HEK293T (cell line): Measurements from ENCODE around the gene DMD.

Experiments used
- CTBP1 ChIP-seq: fragments of 450-650 bp; IDR thresholded peaks from 2 replicates; pipeline ENCODE4 v1.6.1; 2016; ENCODE audit warnings: borderline replicate concordance
- ELF4 ChIP-seq: fragments of 450-650 bp; IDR thresholded peaks from 2 replicates; pipeline ENCODE4 v1.6.1; 2017; ENCODE audit warnings: antibody characterized with exemption
- FOXA1 ChIP-seq: fragments of 450-650 bp; IDR thresholded peaks from 2 replicates; pipeline ENCODE4 v1.6.1; 2016; ENCODE audit warnings: mild to moderate bottlenecking
- FOXM1 ChIP-seq: fragments of 450-650 bp; IDR thresholded peaks from 2 replicates; pipeline ENCODE4 v1.6.1; 2017; ENCODE audit warnings: mild to moderate bottlenecking, borderline replicate concordance
- L3MBTL2 ChIP-seq: fragments of 450-650 bp; conservative IDR thresholded peaks from 2 replicates; pipeline ENCODE4 v1.6.1; 2016; ENCODE audit warnings: mild to moderate bottlenecking
- NFRKB ChIP-seq: fragments of 450-650 bp; IDR thresholded peaks from 2 replicates; pipeline ENCODE4 v1.6.1; 2016; ENCODE audit warnings: mild to moderate bottlenecking, moderate library complexity
- PKNOX1 ChIP-seq: fragments of 450-650 bp; IDR thresholded peaks from 2 replicates; pipeline ENCODE4 v1.6.1; 2016
- SP1 ChIP-seq: fragments of 450-650 bp; IDR thresholded peaks from 2 replicates; pipeline ENCODE4 v1.6.1; 2017
- SUZ12 ChIP-seq: fragments of 450-650 bp; IDR thresholded peaks from 2 replicates; pipeline ENCODE4 v1.6.1; 2016; ENCODE audit warnings: mild to moderate bottlenecking
- TARDBP ChIP-seq: fragments of 450-650 bp; IDR thresholded peaks from 2 replicates; pipeline ENCODE4 v1.6.1; 2016
- ZNF384 ChIP-seq: fragments of 450-650 bp; IDR thresholded peaks from 2 replicates; pipeline ENCODE4 v1.6.1; 2016

- TF ChIP-seq CTBP1, result no peak
- TF ChIP-seq SP1, result no peak
- TF ChIP-seq SUZ12, result no peak
- no peak for TF ChIP-seq NFRKB
- no peak for TF ChIP-seq TARDBP
- TF ChIP-seq PKNOX1, result no peak
- no peak for TF ChIP-seq FOXM1
- no peak for TF ChIP-seq ELF4
- TF ChIP-seq FOXA1, result no peak
- no peak for TF ChIP-seq L3MBTL2
- TF ChIP-seq ZNF384, result no peak
Measured at GRCh38 chrX:31929366-31929765, 1282.0 kb downstream of the DMD start.
